Epidermal melanocyte (primary cell): ENCODE measurements around the gene FAM131B.
"Not testable (repeated sequence)": the region's sequence is repeated elsewhere in the genome, so short reads cannot be mapped to it uniquely, and the experiment has no call there.

Source experiments
- DNase-seq: peaks from one replicate; pipeline ENCODE4 v3.0.0; 2011; ENCODE audit warnings: low spot score; ENCODE audit not compliant: insufficient read length

Gene FAM131B

GRCh38 chr7:143395187-143396149 is 33.0 kb upstream of the FAM131B start:
- no peak for DNase-seq

- no peak for DNase-seq
Observed at GRCh38 chr7:143394777-143395176, 32.3 kb upstream of the FAM131B start.

- DNase-seq = no peak
Observed at GRCh38 chr7:143394068-143394467, 31.6 kb upstream of the FAM131B start.

GRCh38 chr7:143393267-143394041 is 30.9 kb upstream of the FAM131B start:
- DNase-seq = no peak

GRCh38 chr7:143392875-143393266 is 30.4 kb upstream of the FAM131B start:
- no peak for DNase-seq

GRCh38 chr7:143392427-143392826 is 29.9 kb upstream of the FAM131B start:
- DNase-seq = not testable (repeated sequence)

- no peak for DNase-seq
Observed at GRCh38 chr7:143391462-143392404, 29.2 kb upstream of the FAM131B start.

- no peak for DNase-seq
Observed at GRCh38 chr7:143390773-143391317, 28.3 kb upstream of the FAM131B start.

- DNase-seq = no peak
Observed at GRCh38 chr7:143390104-143390772, 27.7 kb upstream of the FAM131B start.

GRCh38 chr7:143389316-143390103 is 27.0 kb upstream of the FAM131B start:
- DNase-seq = no peak

GRCh38 chr7:143388491-143389101 is 26.1 kb upstream of the FAM131B start:
- DNase-seq = no peak

- no peak for DNase-seq
Observed at GRCh38 chr7:143388051-143388450, 25.5 kb upstream of the FAM131B start.

- DNase-seq = no peak
Observed at GRCh38 chr7:143387156-143387975, 24.9 kb upstream of the FAM131B start.

- no peak for DNase-seq
Observed at GRCh38 chr7:143385891-143386781, 23.6 kb upstream of the FAM131B start.

GRCh38 chr7:143384661-143385631 is 22.4 kb upstream of the FAM131B start:
- DNase-seq = no peak

- DNase-seq = no peak
Observed at GRCh38 chr7:143384148-143384547, 21.6 kb upstream of the FAM131B start.
